Measurements from ENCODE around the gene EPHA6. TPM values are rescaled to one million over a fixed set of nuclear protein-coding genes. Genes with fewer than 3 reads are reported as not detected.
"Not testable (repeated sequence)": the region's sequence is repeated elsewhere in the genome, so short reads cannot be mapped to it uniquely, and the experiment has no call there.

The EPHA6 gene
- total RNA-seq, 2 donors from 2014 or later = 0.57 to 1.1 TPM

DNA sequence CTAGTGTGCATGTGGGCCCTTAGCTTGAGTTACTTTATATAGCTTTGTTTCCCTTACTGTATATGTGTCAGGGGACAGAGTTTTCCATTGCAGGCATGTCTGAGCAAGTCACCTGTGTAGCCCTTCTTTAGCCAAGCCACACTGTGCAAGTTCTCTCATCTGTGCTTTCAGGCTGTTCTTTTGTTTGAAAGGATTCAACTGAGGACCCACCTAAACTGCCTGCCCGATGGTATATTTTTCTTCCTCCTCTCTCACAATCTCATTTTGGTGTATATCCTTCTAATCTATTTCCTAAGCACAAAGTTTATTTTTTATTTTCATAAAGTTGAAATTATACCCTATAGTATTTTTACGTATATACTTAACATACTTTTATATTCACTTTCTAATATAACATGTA, 690.1 kb downstream of the EPHA6 start:
- intact Hi-C loops (cut with DNase I) = no loop called here
- no peak for DNase-seq (ENCODE audit: low spot score)

DNA sequence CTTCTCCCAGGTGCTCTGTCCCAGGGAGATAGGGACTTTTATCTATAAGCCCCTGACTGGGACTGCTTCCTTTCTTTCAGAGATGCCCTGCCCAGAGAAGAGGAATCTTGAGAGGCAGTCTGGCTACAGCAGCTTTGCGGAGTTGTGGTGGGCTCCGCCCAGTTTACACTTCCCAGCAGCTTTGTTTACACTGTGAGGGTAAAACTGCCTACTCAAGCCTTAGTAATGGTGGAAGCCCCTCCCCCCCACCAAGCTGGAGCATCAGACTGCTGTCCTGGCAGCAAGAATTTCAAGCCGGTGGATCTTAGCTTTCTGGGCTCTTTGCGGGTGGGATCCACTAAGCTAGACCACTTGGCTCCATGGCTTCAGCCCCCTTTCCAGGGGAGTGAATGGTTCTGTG, 696.4 kb downstream of the EPHA6 start:
- intact Hi-C loops (cut with DNase I) = no loop called here
- DNase-seq (ENCODE audit: low spot score) = no peak

DNA sequence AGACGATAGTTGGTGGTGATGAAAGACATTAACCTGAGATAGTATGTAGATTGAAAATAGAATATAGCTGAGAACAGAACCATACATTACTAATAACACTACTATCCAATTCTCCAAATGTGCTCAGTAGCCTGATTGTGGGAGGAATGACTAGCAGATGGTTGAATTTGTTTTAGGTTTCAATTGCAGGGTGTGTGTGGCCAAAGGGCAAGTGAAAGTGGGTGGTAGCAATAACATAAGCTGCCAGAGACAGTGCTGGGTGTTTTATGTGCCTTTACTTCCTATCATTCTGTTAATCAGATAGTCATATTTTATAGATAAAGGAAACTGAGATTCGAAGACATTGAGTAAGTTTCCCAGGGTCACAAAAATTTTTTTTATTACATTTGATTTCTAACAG, 700.7 kb downstream of the EPHA6 start:
- intact Hi-C loops (cut with DNase I) = no loop called here
- no peak for DNase-seq (ENCODE audit: low spot score)

DNA sequence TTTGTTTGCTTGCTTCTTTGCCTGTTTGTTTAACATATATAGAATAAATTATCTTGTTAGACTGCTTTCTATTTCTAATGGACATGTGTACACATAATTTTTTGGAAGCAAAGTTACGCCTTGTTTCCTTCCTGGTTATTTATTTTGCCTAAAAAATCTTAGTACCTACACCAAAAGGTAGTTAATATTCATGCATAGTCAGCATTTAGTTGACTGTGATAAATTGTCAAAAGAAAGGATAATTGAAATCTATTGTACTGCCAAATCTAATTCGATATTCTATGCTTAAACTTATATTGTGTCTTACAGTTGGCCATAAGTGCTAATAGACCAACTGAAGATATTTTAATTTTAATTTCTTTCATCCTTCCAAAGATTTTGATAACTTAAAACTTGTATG, 716.3 kb downstream of the EPHA6 start:
- no peak for DNase-seq (ENCODE audit: low spot score)
- intact Hi-C loops (cut with DNase I) = no loop called here

DNA sequence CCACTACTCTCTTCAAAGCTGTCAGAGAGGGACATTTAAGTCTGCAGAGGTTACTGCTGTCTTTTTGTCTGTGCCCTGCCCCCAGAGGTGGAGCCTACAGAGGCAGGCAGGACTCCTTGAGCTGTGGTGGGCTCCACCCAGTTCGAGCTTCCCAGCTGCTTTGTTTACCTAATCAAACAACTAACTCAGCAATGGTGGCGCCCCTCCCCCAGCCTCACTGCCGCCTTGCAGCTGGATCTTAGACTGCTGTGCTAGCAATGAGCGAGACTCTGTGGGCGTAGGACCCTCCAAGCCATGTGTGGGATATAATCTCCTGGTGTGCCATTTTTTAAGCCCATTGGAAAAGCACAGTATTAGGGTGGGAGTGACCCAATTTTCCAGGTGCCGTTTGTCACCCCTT, 733.2 kb downstream of the EPHA6 start:
- intact Hi-C loops (cut with DNase I); DNase-seq (ENCODE audit: low spot score): not testable (repeated sequence)

DNA sequence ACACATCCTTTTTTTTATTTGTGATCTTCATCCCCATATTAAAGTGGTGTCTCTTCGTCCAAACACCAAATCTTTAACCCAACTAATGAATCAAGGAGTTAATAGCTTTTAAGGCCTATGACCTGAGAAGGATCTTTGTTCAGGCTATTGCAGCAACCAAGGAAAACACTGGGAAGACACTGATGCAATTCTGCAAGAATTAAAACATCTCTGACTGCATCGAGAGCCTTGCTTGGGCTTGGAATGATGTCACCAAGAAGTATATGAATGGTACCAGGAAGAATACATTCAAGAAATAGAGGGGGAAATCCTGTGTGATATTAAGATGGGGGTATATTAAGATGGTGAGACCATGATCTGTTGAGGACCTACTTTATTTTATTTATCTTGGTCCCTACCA, 736.0 kb downstream of the EPHA6 start:
- intact Hi-C loops (cut with DNase I) = no loop called here

DNA sequence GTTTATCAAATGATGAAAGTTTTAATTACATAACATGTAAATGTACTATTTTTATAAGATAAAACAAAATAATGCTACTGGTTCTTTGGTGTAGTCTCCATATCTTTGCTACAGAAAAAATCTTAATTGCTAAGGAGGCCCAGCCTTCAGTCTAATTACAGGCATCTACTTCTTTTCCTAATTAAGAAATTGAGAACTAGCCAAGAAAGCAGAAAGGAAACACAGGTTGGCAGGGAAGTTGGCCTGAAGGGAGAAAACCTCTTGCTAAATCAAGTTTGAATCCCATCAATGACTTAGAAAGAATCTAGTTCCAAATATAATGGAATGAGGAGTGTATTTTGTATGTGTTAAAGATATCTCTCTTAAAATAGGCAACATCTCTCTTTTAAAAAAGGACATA, 737.8 kb downstream of the EPHA6 start:
- intact Hi-C loops (cut with DNase I) = no loop called here

More for the DNA sequence above, 736.0 kb downstream of the EPHA6 start:
- no peak for DNase-seq (ENCODE audit: low spot score)

DNA sequence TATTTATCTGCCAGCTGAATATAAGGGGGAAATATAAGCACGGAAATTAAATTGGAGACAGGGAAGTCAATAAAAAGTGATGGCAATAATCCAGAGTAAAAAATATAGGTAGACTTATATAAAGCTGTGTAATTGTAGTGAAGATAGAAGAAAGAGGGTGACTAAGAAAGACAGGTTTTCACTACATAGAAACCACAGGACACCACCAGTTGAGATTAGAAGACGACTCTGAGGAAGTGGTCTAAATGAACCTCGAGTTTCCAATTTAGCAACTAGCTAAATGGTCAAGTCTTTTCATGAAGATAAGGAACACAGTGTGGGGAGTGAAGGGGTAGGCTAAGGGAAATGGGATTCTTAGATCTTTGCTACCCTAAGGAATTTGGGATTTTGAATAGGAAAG, 761.3 kb downstream of the EPHA6 start:
- intact Hi-C loops (cut with DNase I) = no loop called here
- DNase-seq (ENCODE audit: low spot score) = no peak

More for the DNA sequence above, 737.8 kb downstream of the EPHA6 start:
- no peak for DNase-seq (ENCODE audit: low spot score)

DNA sequence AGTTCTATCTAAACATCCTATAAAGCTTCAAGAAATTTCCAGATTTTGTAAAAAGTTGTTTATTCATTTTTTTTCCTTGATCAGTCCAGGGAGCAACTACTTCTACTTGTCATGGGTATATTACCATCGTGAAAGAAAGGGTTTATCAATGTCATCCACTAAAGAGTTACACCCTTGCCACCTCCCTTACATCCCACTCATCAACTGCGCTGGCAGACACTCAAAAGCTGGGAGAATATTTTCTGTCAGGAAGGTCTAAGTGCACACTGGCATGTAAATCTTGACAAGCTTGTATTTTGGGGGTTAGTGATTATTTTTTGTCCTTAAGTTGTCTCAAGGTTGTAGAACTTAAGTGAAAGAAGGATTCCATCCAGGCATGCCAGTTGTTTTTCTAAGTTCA, 761.8 kb downstream of the EPHA6 start:
- no peak for DNase-seq (ENCODE audit: low spot score)
- intact Hi-C loops (cut with DNase I) = no loop called here

DNA sequence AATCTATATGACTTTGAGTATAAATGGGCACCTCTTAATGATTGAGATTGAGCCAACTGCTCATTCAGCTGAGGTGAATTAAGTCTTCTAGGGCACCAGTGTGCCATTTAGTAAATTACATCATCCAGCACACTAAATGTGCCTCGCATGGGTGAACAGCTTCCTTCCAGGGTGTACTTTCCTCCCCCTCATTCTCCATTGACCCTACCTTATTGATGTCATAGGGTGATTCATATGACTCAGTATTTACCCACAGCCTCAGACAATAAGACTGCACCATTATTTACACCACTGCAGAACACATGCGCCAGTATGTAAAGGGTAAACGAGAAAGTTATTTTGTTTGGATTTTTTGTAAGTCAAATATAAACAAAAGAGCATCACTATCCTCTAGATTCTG, 765.0 kb downstream of the EPHA6 start:
- intact Hi-C loops (cut with DNase I) = no loop called here
- DNase-seq (ENCODE audit: low spot score) = no peak

DNA sequence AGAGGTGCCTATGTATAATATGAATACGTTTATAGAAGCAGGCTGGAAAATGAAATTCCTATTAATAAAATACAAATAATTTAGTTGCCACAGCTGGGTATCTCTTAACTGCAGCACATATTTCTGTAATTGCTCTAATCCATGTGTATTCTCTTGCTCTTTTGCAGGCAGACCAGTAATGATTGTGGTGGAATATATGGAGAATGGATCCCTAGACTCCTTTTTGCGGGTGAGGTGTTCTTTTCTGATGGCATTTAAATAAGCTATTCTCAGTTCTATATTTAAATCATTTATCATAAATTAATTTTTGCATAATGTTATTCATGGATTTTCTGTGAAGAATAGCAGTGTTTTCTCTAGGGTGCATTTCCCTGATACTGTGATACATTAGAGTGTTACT, 796.2 kb downstream of the EPHA6 start:
- DNase-seq (ENCODE audit: low spot score) = no peak
- intact Hi-C loops (cut with DNase I) = no loop called here

DNA sequence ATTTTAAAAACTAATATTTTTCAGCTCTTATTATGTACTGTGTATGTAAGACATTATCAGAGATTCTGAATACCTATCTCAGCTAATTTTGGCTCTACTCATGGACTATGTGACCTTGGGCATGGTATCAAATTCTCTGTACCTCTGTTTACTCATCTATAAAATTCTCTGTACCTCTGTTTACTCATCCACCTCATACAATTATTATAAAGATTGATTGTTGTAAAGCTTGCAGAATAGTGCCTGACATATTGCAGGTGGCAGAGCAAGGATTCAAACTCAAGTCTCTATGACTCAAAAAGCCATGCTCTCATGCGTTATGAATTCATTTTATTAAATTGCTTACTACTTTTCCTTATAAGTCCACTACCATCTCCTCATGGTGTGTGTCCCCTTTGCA, 798.2 kb downstream of the EPHA6 start:
- no peak for DNase-seq (ENCODE audit: low spot score)
- intact Hi-C loops (cut with DNase I) = no loop called here

DNA sequence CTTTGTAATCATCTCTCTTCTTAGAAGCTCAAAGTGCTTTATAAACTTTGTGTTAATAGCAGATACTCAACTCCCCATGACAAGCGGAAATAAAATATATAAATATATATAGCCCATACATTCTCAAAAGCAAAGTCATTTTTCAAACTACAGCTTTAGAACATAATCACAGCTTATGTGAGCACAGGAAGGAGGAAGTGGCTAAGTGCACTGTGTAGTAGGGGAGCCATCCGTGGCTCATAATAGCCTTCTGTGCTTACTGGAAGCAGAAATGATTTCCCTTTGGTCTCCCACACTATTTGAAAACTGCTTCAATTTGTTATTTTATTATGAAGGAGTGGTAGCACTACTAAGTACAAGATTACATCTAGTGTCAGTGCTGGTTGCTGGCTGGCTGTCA, 798.7 kb downstream of the EPHA6 start:
- intact Hi-C loops (cut with DNase I) = no loop called here
- no peak for DNase-seq (ENCODE audit: low spot score)

DNA sequence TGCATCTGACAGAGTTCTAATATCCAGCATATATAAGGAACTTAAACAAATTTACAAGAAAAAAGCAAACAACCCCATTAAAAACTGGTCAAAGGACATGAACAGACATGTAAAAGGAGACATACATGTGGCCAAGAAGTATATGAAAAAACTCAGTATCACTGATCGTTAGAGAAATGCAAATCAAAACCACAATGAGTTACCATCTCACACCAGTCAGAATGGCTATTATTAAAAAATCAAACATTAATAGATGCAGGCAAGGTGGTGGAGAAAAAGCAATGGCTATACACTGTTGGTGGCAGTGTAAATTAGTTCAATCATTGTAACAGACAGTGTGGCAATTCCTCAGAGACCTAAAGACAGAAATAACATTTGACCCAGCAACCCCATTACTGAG, 806.1 kb downstream of the EPHA6 start:
- DNase-seq (ENCODE audit: low spot score); intact Hi-C loops (cut with DNase I): not testable (repeated sequence)

DNA sequence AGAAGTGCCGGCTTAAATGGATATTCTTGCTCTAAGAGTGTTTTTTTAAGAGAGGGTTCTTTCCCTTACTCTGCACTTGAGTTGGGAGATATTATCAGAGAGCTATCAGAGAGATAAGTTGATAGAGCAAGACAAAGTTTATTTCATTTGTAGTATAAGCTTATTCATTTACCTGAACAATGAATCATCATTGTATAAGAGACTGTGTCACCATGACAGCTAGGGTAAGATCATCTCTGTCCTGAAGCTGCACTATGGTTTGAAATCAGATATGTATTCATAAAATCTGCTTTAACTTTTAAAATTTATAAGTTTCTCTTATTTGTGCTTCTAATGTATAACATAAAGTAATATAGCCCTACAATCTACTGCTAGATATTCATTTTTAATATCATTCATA, 822.1 kb downstream of the EPHA6 start:
- no peak for DNase-seq (ENCODE audit: low spot score)
- intact Hi-C loops (cut with DNase I) = no loop called here

DNA sequence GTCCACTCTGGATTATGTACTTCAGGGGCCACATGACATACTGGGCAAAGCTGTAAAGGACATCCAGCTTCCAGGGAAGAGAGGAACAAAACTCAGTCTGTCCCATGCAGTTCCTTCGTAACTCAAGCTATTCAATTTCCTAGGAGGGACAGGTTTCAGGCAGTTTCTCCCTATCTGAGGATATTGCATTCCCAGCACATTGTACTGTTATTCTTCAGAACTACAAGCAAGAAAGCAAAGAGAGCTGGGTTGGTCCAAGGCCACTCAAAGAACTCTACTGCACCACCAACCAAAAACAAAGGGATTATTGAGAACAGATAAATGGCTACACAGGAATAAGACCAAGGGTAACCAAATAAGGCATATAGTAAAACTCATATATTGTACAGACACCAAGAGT, 832.5 kb downstream of the EPHA6 start:
- DNase-seq (ENCODE audit: low spot score) = no peak
- intact Hi-C loops (cut with DNase I) = no loop called here

DNA sequence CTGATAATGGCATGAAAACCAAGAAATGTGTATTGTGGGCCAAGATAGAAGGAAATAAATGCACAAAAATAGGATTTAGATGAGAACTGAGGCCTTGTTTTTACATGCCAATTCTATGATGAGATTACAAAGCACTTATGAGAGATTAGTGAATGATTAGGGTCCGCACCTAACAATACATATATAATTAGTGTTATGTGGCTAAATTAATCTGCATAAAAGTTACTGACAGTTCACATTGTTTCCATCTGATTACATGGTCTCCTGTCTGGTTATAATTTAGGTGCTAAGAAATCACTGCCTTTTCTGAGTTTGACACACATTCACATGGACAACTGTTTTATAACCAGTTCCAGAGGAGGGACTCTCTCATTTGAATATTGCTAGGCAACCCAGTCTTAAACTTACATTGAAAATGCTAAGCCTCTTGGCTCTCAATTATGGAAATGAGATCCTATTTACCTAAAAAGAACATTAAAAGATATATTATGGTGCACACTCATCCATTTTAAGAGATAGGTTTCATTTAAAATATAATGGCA, 833.1 kb downstream of the EPHA6 start:
- intact Hi-C loops (cut with DNase I) = no loop called here
- no peak for DNase-seq (ENCODE audit: low spot score)

DNA sequence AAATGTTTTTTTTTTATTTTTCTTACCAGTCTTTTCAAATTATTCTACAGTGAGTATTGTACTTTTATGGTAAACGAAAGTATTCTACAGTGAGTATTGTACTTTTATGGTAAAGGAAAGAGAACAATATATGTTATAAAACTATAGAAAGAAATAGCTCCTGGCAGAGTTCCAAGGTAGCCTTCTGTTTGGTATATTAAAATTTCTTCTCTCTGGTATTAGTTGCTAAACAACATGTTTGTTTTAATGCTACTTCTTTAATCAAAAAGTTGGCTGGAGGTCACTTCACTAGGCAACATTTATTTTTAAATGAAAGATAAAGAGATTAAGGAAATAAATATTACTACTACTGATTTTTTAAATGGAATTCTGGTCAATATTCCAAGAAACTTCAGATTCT, 841.6 kb downstream of the EPHA6 start:
- intact Hi-C loops (cut with DNase I) = no loop called here
- DNase-seq (ENCODE audit: low spot score) = no peak

DNA sequence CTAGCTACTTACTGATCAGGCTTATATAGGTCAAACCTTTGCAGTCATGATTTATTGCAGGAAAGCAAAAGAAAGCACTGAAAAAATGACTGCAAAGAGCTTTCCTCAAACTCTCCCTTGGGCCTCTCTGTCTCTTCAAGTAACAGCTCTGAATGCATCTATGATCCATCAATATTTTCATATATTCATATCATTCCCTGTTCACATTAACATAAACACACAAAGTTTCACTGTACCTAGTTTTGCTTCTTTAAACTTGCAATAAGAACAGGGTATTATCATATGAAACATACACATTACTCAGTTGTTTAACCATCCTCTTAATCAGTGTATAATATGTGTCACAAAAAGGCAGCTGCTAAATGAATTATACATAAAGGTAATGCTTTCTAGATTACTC, 842.2 kb downstream of the EPHA6 start:
- intact Hi-C loops (cut with DNase I) = no loop called here
- DNase-seq (ENCODE audit: low spot score) = no peak

DNA sequence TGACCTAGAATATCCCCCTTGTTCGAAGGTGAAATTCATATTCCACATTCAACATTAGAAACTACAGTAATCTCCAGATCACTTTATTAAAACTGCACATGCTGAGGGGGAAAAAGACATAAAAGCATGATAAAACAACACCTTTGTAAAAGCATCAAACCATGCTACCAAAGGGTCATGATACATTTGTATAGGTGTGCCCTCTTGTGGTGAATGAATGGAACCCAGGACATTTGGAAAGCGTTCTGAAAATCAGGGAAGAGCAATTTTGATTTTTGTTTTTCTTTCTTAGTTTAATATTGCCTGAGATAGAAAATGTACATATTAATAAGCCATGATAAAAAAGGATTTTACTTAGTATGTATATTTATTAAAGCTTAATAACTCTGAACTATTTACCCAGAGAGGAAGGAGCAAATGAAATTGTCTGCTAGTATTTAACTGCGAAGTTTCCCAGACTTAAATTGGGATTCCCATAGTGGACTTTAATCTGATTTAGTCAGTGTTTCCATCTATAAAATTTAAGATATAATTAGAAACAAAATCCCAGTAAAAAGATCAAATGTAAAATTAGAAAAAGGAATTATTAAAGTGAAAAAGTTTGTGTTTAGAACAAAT, 844.4 kb downstream of the EPHA6 start:
- intact Hi-C loops (cut with DNase I) = no loop called here
- no peak for DNase-seq (ENCODE audit: low spot score)

DNA sequence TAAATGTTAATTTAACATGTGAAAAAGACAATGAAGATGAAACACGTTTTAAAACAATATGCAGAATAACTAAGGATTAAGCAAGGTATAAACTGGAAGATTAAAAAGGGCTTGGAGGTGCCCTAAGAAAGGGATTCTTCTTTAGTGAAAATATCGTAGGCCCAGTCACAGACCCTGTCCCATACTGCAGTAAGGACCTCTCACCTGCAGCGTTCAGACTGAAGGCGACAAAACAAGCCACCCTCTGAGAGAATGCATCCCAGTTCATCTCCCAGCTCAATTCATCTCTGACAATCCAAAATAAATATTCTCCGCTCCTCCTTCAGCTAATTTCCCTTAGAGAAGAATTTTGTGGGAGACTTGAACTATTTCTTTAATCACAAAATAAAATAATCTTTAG, 847.9 kb downstream of the EPHA6 start:
- intact Hi-C loops (cut with DNase I) = no loop called here
- no peak for DNase-seq (ENCODE audit: low spot score)

DNA sequence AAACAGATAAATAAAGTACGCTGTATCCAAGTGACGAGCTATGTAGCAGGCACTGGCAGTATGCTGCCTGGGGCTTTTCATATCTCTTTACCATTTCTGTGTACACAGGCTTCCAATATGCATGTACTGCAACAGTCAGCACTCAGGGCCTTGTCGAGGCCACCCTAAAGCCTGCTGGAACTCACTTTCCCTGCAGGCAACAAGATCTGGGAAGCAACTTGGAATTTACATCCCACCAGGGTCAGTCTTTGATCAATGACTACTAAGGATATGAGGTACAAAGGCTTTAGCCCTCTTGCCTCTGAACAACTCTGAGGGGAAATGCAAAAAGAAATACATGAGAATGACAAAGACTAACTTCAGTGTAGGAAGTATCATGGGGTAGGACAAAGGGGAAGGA, 848.4 kb downstream of the EPHA6 start:
- DNase-seq (ENCODE audit: low spot score) = no peak
- intact Hi-C loops (cut with DNase I) = loop anchor here in 1 of 2 donors (1.0 kb wide), 1 partner anchor 10 kb away; no protein-coding TSS in a partner anchor

All from posterior vena cava (tissue), 2 donors.